Loucy (cell line): ENCODE data around the gene IGFBPL1.

Experiments used
- H2AFZ ChIP-seq: fragments of 200-600 bp; sonication (generic); 2 replicates; pipeline ENCODE4 v1.6.0; 2016; ENCODE audit warnings: antibody characterized with exemption, mild to moderate bottlenecking, low read length, moderate library complexity
- H3F3A ChIP-seq: fragments of 200-600 bp; 2 replicates; pipeline ENCODE4 v1.6.0; 2016; ENCODE audit warnings: antibody characterized with exemption, low read depth, mild to moderate bottlenecking
- H3K27me3 ChIP-seq: fragments of 200-600 bp; sonication (generic); 2 replicates; pipeline ENCODE4 v1.6.1; 2014; ENCODE audit warnings: low read length, mild to moderate bottlenecking; ENCODE audit not compliant: insufficient read depth, poor library complexity, severe bottlenecking
- H3K36me3 ChIP-seq: fragments of 200-600 bp; sonication (generic); 2 replicates; pipeline ENCODE4 v1.6.1; 2016; ENCODE audit warnings: low read length; ENCODE audit not compliant: insufficient read depth
- H3K4me1 ChIP-seq: fragments of 200-600 bp; sonication (generic); 2 replicates; pipeline ENCODE4 v1.5.1; 2014; ENCODE audit warnings: low read length, mild to moderate bottlenecking; ENCODE audit not compliant: insufficient read depth, poor library complexity, severe bottlenecking
- H3K4me2 ChIP-seq: fragments of 200-600 bp; sonication (generic); 2 replicates; pipeline ENCODE4 v1.6.0; 2014; ENCODE audit warnings: antibody characterized with exemption, low read length, low read depth, mild to moderate bottlenecking; ENCODE audit not compliant: poor library complexity, severe bottlenecking
- H3K4me3 ChIP-seq: fragments of 200-600 bp; sonication (generic); 2 replicates; pipeline ENCODE4 v1.5.1; 2014; ENCODE audit warnings: low read length, mild to moderate bottlenecking, mixed read lengths; ENCODE audit not compliant: poor library complexity, severe bottlenecking
- H3K79me2 ChIP-seq: fragments of 200-600 bp; sonication (generic); 2 replicates; pipeline ENCODE4 v1.6.1; 2014; ENCODE audit warnings: low read length; ENCODE audit not compliant: insufficient read depth
- H3K9ac ChIP-seq: fragments of 200-600 bp; sonication (generic); 2 replicates; pipeline ENCODE4 v1.6.0; 2014; ENCODE audit warnings: mild to moderate bottlenecking, low read depth, low read length, moderate library complexity; ENCODE audit not compliant: poor library complexity, severe bottlenecking
- H3K9me2 ChIP-seq: fragments of 200-600 bp; sonication (generic); replicated peaks from 2 replicates; pipeline ENCODE4 v1.6.1; 2016; ENCODE audit warnings: low read depth, low read length, mixed read lengths
- H3K9me3 ChIP-seq: fragments of 200-600 bp; sonication (generic); 2 replicates; pipeline ENCODE4 v1.6.1; 2014; ENCODE audit warnings: mild to moderate bottlenecking, antibody characterized with exemption, low read length, low read depth; ENCODE audit not compliant: insufficient read depth
- H4K20me1 ChIP-seq: fragments of 200-600 bp; sonication (generic); 2 replicates; pipeline ENCODE4 v1.6.0; 2014; ENCODE audit warnings: antibody characterized with exemption, low read length, mild to moderate bottlenecking; ENCODE audit not compliant: insufficient read depth, poor library complexity, severe bottlenecking
- CTCF ChIP-seq: fragments of 200-600 bp; sonication (generic); conservative IDR thresholded peaks from 2 replicates; pipeline ENCODE4 v1.5.1; 2014; ENCODE audit warnings: mild to moderate bottlenecking, antibody characterized with exemption, low read length
- EZH2phosphoT487 ChIP-seq: fragments of 200-600 bp; IDR thresholded peaks from 2 replicates; pipeline ENCODE4 v1.6.1; 2018; ENCODE audit warnings: antibody characterized with exemption, mild to moderate bottlenecking, moderate library complexity, borderline replicate concordance

The IGFBPL1 gene

GRCh38 chr9:38436708-38437107 lies 12.5 kb upstream of the IGFBPL1 start:
- H3K79me2 ChIP-seq = no peaks in the 10 kb centered on the region
- no peaks in the 10 kb centered on the region for H3K27me3 ChIP-seq
- H3K9me2 ChIP-seq = no peaks in the 10 kb centered on the region
- H3K4me1 ChIP-seq = peaks cover 12% of the 10 kb centered on the region
- H3K9me3 ChIP-seq = no peaks in the 10 kb centered on the region
- H3K4me2 ChIP-seq = no peak overlapping the region
- no peak overlapping the region for H2AFZ ChIP-seq
- H3F3A ChIP-seq = no peaks in the 10 kb centered on the region
- TF ChIP-seq EZH2phosphoT487 (no peak), CTCF (no peak)
- no peak overlapping the region for H3K9ac ChIP-seq
- no peak overlapping the region for H3K4me3 ChIP-seq
- no peaks in the 10 kb centered on the region for H4K20me1 ChIP-seq
- no peaks in the 10 kb centered on the region for H3K36me3 ChIP-seq

GRCh38 chr9:38435521-38435920 lies 11.3 kb upstream of the IGFBPL1 start:
- Histone ChIP-seq H3K36me3 (no peaks in the 10 kb centered on the region), H3K9ac (no peak overlapping the region), H2AFZ (no peak overlapping the region), H3K79me2 (no peaks in the 10 kb centered on the region), H3K27me3 (no peaks in the 10 kb centered on the region), H3K4me2 (no peak overlapping the region), H3K9me2 (no peaks in the 10 kb centered on the region), H4K20me1 (no peaks in the 10 kb centered on the region), H3F3A (no peaks in the 10 kb centered on the region), H3K4me3 (no peak overlapping the region), H3K4me1 (peaks cover 22% of the 10 kb centered on the region), H3K9me3 (no peaks in the 10 kb centered on the region)
- TF ChIP-seq CTCF = no peak

- no peaks in the 10 kb centered on the region for H4K20me1 ChIP-seq
Measured at GRCh38 chr9:38434853-38435252, 10.6 kb upstream of the IGFBPL1 start.

More at GRCh38 chr9:38434853-38435252, 10.6 kb upstream of the IGFBPL1 start:
- no peaks in the 10 kb centered on the region for H3K9me3 ChIP-seq
- no peak overlapping the region for H3K9ac ChIP-seq
- no peak overlapping the region for H2AFZ ChIP-seq
- no peaks in the 10 kb centered on the region for H3K9me2 ChIP-seq
- no peak overlapping the region for H3K4me3 ChIP-seq
- H3K4me2 ChIP-seq = no peak overlapping the region
- no peaks in the 10 kb centered on the region for H3K27me3 ChIP-seq
- TF ChIP-seq EZH2phosphoT487 = no peak
- no peak for TF ChIP-seq CTCF
- H3K36me3 ChIP-seq = no peaks in the 10 kb centered on the region
- no peaks in the 10 kb centered on the region for H3F3A ChIP-seq
- H3K4me1 ChIP-seq = peaks cover 29% of the 10 kb centered on the region
- no peaks in the 10 kb centered on the region for H3K79me2 ChIP-seq
